ENCODE measurements around the gene STRIP2.

STRIP2 gene

DNA sequence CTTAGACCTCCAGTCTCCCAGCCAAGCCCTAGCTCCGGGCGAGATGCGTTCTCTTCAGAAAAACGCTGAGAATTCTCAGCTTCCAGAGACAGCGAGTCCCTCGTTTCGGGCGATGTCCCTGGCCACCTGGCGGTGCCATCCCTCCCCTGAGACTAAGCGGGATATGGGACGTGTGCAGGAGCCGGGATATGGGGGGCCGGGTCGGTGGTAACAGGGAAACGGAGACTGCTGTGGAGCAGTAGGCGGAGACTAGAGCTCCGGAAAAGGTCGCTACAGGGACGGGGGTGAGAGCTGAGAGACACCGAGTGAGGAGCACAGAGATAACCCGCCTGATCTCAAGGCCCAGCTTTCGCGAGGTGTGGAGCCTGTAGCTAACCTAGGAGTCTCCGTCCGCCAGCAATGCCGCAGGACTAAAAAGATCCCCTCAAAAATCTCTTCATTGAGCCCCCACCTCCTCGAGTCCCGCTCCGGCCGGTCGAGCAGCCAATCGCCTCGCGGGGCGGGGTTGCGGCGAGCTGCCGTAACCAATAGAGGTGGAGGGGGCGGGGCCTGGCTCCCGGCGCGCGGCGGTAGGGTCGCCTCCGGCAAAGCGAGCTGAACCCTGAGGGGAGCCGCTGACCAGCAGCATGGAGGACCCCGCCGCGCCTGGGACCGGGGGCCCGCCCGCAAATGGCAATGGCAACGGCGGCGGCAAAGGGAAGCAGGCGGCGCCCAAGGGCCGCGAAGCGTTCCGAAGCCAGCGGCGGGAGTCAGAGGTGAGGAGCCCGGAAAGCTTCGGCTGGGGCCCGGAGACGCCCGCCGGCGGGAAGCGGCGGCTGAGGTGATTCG, at the start of gene STRIP2:
Gene STRIP2, plus strand, starts transcription at position 586 of the 828 bp plus-strand sequence. Its CDS starts 41 bp downstream, at position 627.
- TF ChIP-seq USF1 (IDR thresholded peaks at IDR 0.05), result no peak
- TF ChIP-seq TEAD4 (IDR thresholded peaks at IDR 0.05), result no peak
- TF ChIP-seq ZBTB7A (IDR thresholded peaks at IDR 0.05; ENCODE audit: low read depth), result peak; percentile 58; the same call in 1 of the 2 replicates
- TF ChIP-seq CREB1 (IDR thresholded peaks at IDR 0.05; ENCODE audit: low read depth), result no peak
- no peak for TF ChIP-seq EP300 (IDR thresholded peaks at IDR 0.05; ENCODE audit: borderline replicate concordance)
- TF ChIP-seq REST (IDR thresholded peaks at IDR 0.05; ENCODE audit: low read depth), result peak; percentile 38; the same call in 1 of the 2 replicates
- no peak for TF ChIP-seq RAD21 (IDR thresholded peaks at IDR 0.05; ENCODE audit: low read depth)
- no peak for TF ChIP-seq NFIC (IDR thresholded peaks at IDR 0.05)
- no peak for TF ChIP-seq YY1 (IDR thresholded peaks at IDR 0.05; ENCODE audit: low read depth)
- TF ChIP-seq TCF12 (IDR thresholded peaks at IDR 0.05; ENCODE audit: low read depth), result no peak
- TF ChIP-seq CEBPB (IDR thresholded peaks at IDR 0.05), result no peak
- peak; percentile 94 for TF ChIP-seq TAF1 (IDR thresholded peaks at IDR 0.05; ENCODE audit: low read depth)
- TF ChIP-seq EGR1 (IDR thresholded peaks at IDR 0.05), result no peak
- no peak for TF ChIP-seq FOXM1 (IDR thresholded peaks at IDR 0.05; ENCODE audit: borderline replicate concordance, low read depth)
- TF ChIP-seq, protein P1, sequence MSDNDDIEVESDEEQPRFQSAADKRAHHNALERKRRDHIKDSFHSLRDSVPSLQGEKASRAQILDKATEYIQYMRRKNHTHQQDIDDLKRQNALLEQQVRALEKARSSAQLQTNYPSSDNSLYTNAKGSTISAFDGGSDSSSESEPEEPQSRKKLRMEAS (IDR thresholded peaks at IDR 0.05), result peak; percentile 25; the same call in 1 of the 2 replicates

- no peak for TF ChIP-seq TCF12 (IDR thresholded peaks at IDR 0.05; ENCODE audit: low read depth)
- no peak for TF ChIP-seq EP300 (IDR thresholded peaks at IDR 0.05; ENCODE audit: borderline replicate concordance)
- no peak for TF ChIP-seq YY1 (IDR thresholded peaks at IDR 0.05; ENCODE audit: low read depth)
- no peak for TF ChIP-seq RAD21 (IDR thresholded peaks at IDR 0.05; ENCODE audit: low read depth)
- TF ChIP-seq EGR1 (IDR thresholded peaks at IDR 0.05), result no peak
- no peak for TF ChIP-seq NFIC (IDR thresholded peaks at IDR 0.05)
Measured at GRCh38 chr7:129385116-129385515, 49.1 kb upstream of the STRIP2 start.

- TF ChIP-seq TAF1 (IDR thresholded peaks at IDR 0.05; ENCODE audit: low read depth) (no peak), EP300 (IDR thresholded peaks at IDR 0.05; ENCODE audit: borderline replicate concordance) (no peak), TCF12 (IDR thresholded peaks at IDR 0.05; ENCODE audit: low read depth) (no peak), CREB1 (IDR thresholded peaks at IDR 0.05; ENCODE audit: low read depth) (no peak), TEAD4 (IDR thresholded peaks at IDR 0.05) (no peak), YY1 (IDR thresholded peaks at IDR 0.05; ENCODE audit: low read depth) (no peak), EGR1 (IDR thresholded peaks at IDR 0.05) (no peak), NFIC (IDR thresholded peaks at IDR 0.05) (no peak), CEBPB (IDR thresholded peaks at IDR 0.05) (no peak)
- TF ChIP-seq, protein P1 (IDR thresholded peaks at IDR 0.05), result no peak
Measured at GRCh38 chr7:129385598-129385997, 48.6 kb upstream of the STRIP2 start.

DNA sequence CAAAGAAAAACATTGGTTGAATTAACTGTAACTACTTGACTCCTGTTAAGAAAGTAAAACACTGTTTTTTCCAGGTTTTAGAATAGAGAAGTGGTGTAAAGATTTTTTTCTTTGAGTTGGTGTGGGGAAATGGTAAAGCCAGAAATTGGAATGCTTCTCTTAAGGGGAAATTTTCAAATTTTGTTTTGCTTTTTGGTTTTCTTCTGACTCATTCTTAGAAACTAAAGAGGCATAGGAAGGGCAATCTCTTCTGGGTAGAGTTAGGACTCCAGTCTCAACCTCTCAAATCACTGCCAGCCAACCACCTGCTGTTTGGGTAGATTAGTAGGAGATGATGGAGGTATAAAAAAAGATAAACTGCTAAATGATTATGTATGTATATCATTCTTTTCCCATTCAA, 47.7 kb upstream of the STRIP2 start:
- TF ChIP-seq FOXM1 (IDR thresholded peaks at IDR 0.05; ENCODE audit: borderline replicate concordance, low read depth) (no peak), CREB1 (IDR thresholded peaks at IDR 0.05; ENCODE audit: low read depth) (no peak), TAF1 (IDR thresholded peaks at IDR 0.05; ENCODE audit: low read depth) (no peak), REST (IDR thresholded peaks at IDR 0.05; ENCODE audit: low read depth) (no peak)

DNA sequence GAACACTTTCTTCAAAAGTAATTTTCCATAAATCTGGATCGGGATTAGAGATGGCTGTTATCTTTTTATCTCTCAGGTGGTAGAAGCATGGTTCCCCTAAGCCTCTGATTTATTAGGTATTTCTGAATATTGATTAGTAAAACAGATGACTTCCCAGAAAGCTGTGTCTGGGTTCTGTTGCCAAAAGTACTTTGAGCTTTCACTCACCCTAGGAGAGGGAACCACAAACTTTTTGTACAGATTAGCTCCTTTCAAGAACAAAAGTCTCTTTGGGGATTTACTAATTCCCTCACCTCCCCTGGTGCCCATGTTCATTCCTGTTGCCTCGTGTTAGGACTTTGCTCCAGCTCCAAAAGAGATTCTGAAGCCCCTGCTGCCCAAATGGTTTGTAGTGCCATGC, 46.7 kb upstream of the STRIP2 start:
- TF ChIP-seq, protein P1 (IDR thresholded peaks at IDR 0.05), result no peak
- TF ChIP-seq YY1 (IDR thresholded peaks at IDR 0.05; ENCODE audit: low read depth) (no peak), USF1 (IDR thresholded peaks at IDR 0.05) (no peak), CREB1 (IDR thresholded peaks at IDR 0.05; ENCODE audit: low read depth) (no peak), TAF1 (IDR thresholded peaks at IDR 0.05; ENCODE audit: low read depth) (no peak), FOXM1 (IDR thresholded peaks at IDR 0.05; ENCODE audit: borderline replicate concordance, low read depth) (no peak), EGR1 (IDR thresholded peaks at IDR 0.05) (no peak), RAD21 (IDR thresholded peaks at IDR 0.05; ENCODE audit: low read depth) (no peak), REST (IDR thresholded peaks at IDR 0.05; ENCODE audit: low read depth) (no peak), TCF12 (IDR thresholded peaks at IDR 0.05; ENCODE audit: low read depth) (no peak), CEBPB (IDR thresholded peaks at IDR 0.05) (no peak), TEAD4 (IDR thresholded peaks at IDR 0.05) (no peak), NFIC (IDR thresholded peaks at IDR 0.05) (no peak), ZBTB7A (IDR thresholded peaks at IDR 0.05; ENCODE audit: low read depth) (no peak)

Measured in Ishikawa (cell line).